Measurements from ENCODE around the gene ENTPD6.

ENTPD6 gene

GRCh38 chr20:25188218-25188617 is 7.3 kb upstream of the ENTPD6 start:
- DNase-seq: no peak

- DNase-seq: no peak
Observed at GRCh38 chr20:25191051-25191450, 4.5 kb upstream of the ENTPD6 start.

GRCh38 chr20:25191689-25192088 is 3.8 kb upstream of the ENTPD6 start:
- no peak for DNase-seq

- DNase-seq: no peak
Observed at GRCh38 chr20:25193843-25194242, 1.7 kb upstream of the ENTPD6 start.

- no peak for DNase-seq
Observed at GRCh38 chr20:25194333-25194972, 1.1 kb upstream of the ENTPD6 start.

- peak; percentile 42 for DNase-seq
Observed at GRCh38 chr20:25195962-25196785, 662 bp downstream of the ENTPD6 start.

GRCh38 chr20:25196786-25197120 is 1.2 kb downstream of the ENTPD6 start:
- peak; percentile 42 for DNase-seq

- DNase-seq: no peak
Observed at GRCh38 chr20:25197183-25197869, 1.8 kb downstream of the ENTPD6 start.

- no peak for DNase-seq
Observed at GRCh38 chr20:25197870-25198190, 2.3 kb downstream of the ENTPD6 start.

GRCh38 chr20:25198663-25199383 is 3.3 kb downstream of the ENTPD6 start:
- no peak for DNase-seq

GRCh38 chr20:25199473-25200260 is 4.2 kb downstream of the ENTPD6 start:
- no peak for DNase-seq

GRCh38 chr20:25203089-25203488 is 7.6 kb downstream of the ENTPD6 start:
- DNase-seq: no peak

GRCh38 chr20:25203871-25204320 is 8.4 kb downstream of the ENTPD6 start:
- no peak for DNase-seq

- DNase-seq: no peak
Observed at GRCh38 chr20:25204550-25205276, 9.2 kb downstream of the ENTPD6 start.

GRCh38 chr20:25205277-25206062 is 10.0 kb downstream of the ENTPD6 start:
- no peak for DNase-seq

- no peak for DNase-seq
Observed at GRCh38 chr20:25206063-25206403, 10.5 kb downstream of the ENTPD6 start.

- no peak for DNase-seq
Observed at GRCh38 chr20:25206548-25206947, 11.0 kb downstream of the ENTPD6 start.

- DNase-seq: no peak
Observed at GRCh38 chr20:25207149-25207959, 11.8 kb downstream of the ENTPD6 start.

GRCh38 chr20:25207960-25208534 is 12.5 kb downstream of the ENTPD6 start:
- DNase-seq: no peak

- no peak for DNase-seq
Observed at GRCh38 chr20:25209400-25209799, 13.9 kb downstream of the ENTPD6 start.
